SU-DHL-6 (cell line): ENCODE data around the gene B4GALT6.

Source experiments
- H2AFZ ChIP-seq: fragments of 200-600 bp; sonication (generic); 2 replicates; pipeline ENCODE4 v1.6.1; 2014; ENCODE audit warnings: low read depth, mild to moderate bottlenecking, moderate library complexity, mixed read lengths, antibody characterized with exemption, low read length; ENCODE audit not compliant: severe bottlenecking
- H3F3A ChIP-seq: fragments of 200-600 bp; shearing (Covaris generic); 2 replicates; pipeline ENCODE4 v1.6.0; 2016; ENCODE audit warnings: antibody characterized with exemption, mild to moderate bottlenecking; ENCODE audit not compliant: insufficient read depth
- H3K27ac ChIP-seq: fragments of 200-600 bp; sonication (generic); 2 replicates; pipeline ENCODE4 v1.5.1; 2016; ENCODE audit warnings: low read depth, mild to moderate bottlenecking, low read length, moderate library complexity, mixed read lengths
- H3K27me3 ChIP-seq: fragments of 200-600 bp; sonication (generic), shearing (Covaris generic); 2 replicates; pipeline ENCODE4 v1.6.0; 2014; ENCODE audit warnings: mild to moderate bottlenecking, low read length
- H3K36me3 ChIP-seq: fragments of 200-600 bp; sonication (generic); 2 replicates; pipeline ENCODE4 v1.6.1; 2014; ENCODE audit warnings: mild to moderate bottlenecking, low read length, mixed read lengths
- H3K4me2 ChIP-seq: fragments of 300-600, 200-600 bp; shearing (Covaris generic), sonication (generic); 2 replicates; pipeline ENCODE4 v1.6.0; 2014; ENCODE audit warnings: low read length, low read depth, mild to moderate bottlenecking; ENCODE audit not compliant: poor library complexity, severe bottlenecking
- H3K4me3 ChIP-seq: fragments of 200-600 bp; sonication (generic); 2 replicates; pipeline ENCODE4 v1.5.1; 2014; ENCODE audit warnings: antibody characterized with exemption, low read length, mild to moderate bottlenecking, mixed read lengths; ENCODE audit not compliant: insufficient read depth, poor library complexity, severe bottlenecking
- H3K79me2 ChIP-seq: fragments of 200-600 bp; sonication (generic); 2 replicates; pipeline ENCODE4 v1.6.1; 2014; ENCODE audit warnings: mild to moderate bottlenecking, low read length, moderate library complexity; ENCODE audit not compliant: insufficient read depth
- H3K9ac ChIP-seq: fragments of 200-600 bp; sonication (generic); 2 replicates; pipeline ENCODE4 v1.7.0; 2014; ENCODE audit warnings: mild to moderate bottlenecking, low read length
- H3K9me2 ChIP-seq: fragments of 200-600 bp; sonication (generic); replicated peaks from 2 replicates; pipeline ENCODE4 v1.6.1; 2014; ENCODE audit warnings: low read length; ENCODE audit not compliant: insufficient read depth
- H3K9me3 ChIP-seq: fragments of 200-600 bp; sonication (generic); 2 replicates; pipeline ENCODE4 v1.6.1; 2014; ENCODE audit warnings: low read length, mixed read lengths; ENCODE audit not compliant: insufficient read depth
- H4K20me1 ChIP-seq: fragments of 200-600 bp; sonication (generic); 2 replicates; pipeline ENCODE4 v1.6.1; 2014; ENCODE audit warnings: low read depth, mild to moderate bottlenecking, antibody characterized with exemption, low read length, moderate library complexity, mixed read lengths
- EZH2phosphoT487 ChIP-seq: fragments of 200-600 bp; sonication (generic), shearing (Covaris generic); conservative IDR thresholded peaks from 2 replicates; pipeline ENCODE4 v1.6.1; 2018; ENCODE audit warnings: mild to moderate bottlenecking, antibody characterized with exemption, low read length, moderate library complexity, mixed read lengths
- TF ChIP-seq, protein P1 (sequence below): fragments of 200-600 bp; sonication (generic); IDR thresholded peaks from one replicate; pipeline ENCODE4 v1.5.1; 2017; ENCODE audit warnings: antibody characterized with exemption, mild to moderate bottlenecking, low read length, moderate library complexity; ENCODE audit not compliant: insufficient read depth, poor library complexity, severe bottlenecking

B4GALT6 gene

DNA sequence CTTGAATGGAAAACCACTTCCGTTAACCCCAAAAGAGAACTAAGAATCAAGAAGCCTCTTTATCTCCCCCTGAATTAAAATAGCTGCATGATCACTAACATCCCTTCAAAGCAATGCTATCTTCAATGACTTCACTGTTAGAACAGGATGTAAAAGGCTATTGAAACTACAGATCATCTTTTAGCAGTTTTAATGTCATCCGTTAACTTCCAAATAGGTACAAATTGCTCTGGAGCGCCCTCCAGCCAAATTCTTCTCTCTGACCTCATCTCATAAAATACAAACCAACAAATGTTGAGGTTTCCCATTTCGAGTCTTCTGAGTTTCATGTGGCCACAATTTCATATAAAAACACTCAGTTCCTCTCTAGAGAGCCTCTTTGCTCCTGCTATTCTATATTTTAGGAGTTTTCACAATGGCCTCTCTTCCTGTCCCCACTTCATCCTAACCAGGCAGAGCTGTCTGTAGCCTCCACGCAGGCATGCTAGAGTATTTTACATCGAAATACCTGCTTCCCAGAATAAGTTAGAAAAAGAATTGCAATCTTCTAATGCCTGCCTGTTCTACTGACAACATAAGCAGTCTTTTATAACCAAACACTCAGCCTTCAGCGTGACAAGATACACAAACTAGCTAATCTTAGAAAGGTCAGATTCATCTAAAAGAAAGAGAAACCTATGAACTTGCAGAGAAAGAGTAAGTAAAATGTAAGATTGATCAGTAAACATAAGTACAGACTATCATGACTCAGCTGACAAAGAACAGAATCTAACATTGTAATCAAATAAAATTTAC, 37.9 kb downstream of the B4GALT6 start:
- Histone ChIP-seq H3K79me2 (no peaks in the 10 kb centered on the region), H4K20me1 (no peaks in the 10 kb centered on the region), H3F3A (no peaks in the 10 kb centered on the region), H3K4me3 (no peak overlapping the region), H3K27ac (no peak overlapping the region), H3K36me3 (no peaks in the 10 kb centered on the region), H3K9ac (no peak overlapping the region), H3K9me2 (no peaks in the 10 kb centered on the region), H2AFZ (no peak overlapping the region), H3K9me3 (no peaks in the 10 kb centered on the region), H3K27me3 (no peaks in the 10 kb centered on the region), H3K4me2 (no peak overlapping the region)
- TF ChIP-seq, protein P1, sequence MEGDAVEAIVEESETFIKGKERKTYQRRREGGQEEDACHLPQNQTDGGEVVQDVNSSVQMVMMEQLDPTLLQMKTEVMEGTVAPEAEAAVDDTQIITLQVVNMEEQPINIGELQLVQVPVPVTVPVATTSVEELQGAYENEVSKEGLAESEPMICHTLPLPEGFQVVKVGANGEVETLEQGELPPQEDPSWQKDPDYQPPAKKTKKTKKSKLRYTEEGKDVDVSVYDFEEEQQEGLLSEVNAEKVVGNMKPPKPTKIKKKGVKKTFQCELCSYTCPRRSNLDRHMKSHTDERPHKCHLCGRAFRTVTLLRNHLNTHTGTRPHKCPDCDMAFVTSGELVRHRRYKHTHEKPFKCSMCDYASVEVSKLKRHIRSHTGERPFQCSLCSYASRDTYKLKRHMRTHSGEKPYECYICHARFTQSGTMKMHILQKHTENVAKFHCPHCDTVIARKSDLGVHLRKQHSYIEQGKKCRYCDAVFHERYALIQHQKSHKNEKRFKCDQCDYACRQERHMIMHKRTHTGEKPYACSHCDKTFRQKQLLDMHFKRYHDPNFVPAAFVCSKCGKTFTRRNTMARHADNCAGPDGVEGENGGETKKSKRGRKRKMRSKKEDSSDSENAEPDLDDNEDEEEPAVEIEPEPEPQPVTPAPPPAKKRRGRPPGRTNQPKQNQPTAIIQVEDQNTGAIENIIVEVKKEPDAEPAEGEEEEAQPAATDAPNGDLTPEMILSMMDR = no peak
- TF ChIP-seq EZH2phosphoT487 = no peak

DNA sequence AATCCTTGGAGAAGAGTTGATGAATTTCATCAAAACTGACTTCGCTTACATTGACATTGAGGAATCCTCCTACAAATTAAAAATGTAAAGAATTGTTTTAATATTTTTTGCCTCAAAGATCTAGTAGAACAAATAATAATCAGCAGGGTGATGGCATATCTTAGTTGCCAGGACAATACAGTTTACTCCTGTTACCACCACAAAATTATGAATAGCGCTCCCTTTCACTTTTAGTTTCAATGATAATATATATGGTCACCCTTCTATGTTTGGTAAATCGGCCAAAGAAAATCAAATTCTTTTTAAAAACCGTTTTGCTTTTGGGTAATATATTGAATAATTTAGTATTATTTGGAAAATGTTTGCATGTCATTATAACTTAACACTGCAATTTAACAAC, 39.0 kb downstream of the B4GALT6 start:
- Histone ChIP-seq H2AFZ (no peak overlapping the region), H3K27me3 (no peaks in the 10 kb centered on the region), H3K4me3 (no peak overlapping the region), H3F3A (no peaks in the 10 kb centered on the region), H3K9me3 (no peaks in the 10 kb centered on the region), H3K79me2 (no peaks in the 10 kb centered on the region), H3K27ac (no peak overlapping the region), H3K36me3 (no peaks in the 10 kb centered on the region), H4K20me1 (no peaks in the 10 kb centered on the region), H3K9me2 (no peaks in the 10 kb centered on the region), H3K9ac (no peak overlapping the region), H3K4me2 (no peak overlapping the region)
- no peak for TF ChIP-seq EZH2phosphoT487
- TF ChIP-seq, protein P1 = no peak

DNA sequence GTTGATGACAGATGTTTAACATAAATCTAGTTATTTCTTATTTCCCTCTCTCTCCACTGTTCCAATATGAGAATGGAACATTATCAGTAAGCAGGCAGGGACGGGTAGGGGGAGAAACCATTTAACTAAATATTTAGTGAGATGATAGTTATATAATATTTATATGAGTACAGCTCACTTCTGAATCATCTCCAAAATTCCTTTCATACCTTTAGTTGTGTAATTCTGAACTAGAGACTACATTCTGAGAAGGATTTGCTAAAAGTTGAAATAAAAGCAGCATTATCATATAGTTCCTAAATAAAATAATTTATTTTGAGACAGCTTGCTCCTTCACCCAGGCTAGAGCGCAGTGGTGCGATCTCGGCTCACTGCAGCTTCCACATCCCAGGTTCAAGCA, 41.4 kb downstream of the B4GALT6 start:
- no peaks in the 10 kb centered on the region for H3K9me2 ChIP-seq
- no peak overlapping the region for H2AFZ ChIP-seq
- H3F3A ChIP-seq = no peaks in the 10 kb centered on the region
- no peak overlapping the region for H3K4me3 ChIP-seq
- no peaks in the 10 kb centered on the region for H3K9me3 ChIP-seq
- TF ChIP-seq EZH2phosphoT487 = no peak
- TF ChIP-seq, protein P1 = no peak
- H3K27me3 ChIP-seq = no peaks in the 10 kb centered on the region
- no peak overlapping the region for H3K4me2 ChIP-seq
- H3K9ac ChIP-seq = no peak overlapping the region
- H3K36me3 ChIP-seq = no peaks in the 10 kb centered on the region
- no peaks in the 10 kb centered on the region for H4K20me1 ChIP-seq
- no peak overlapping the region for H3K27ac ChIP-seq
- no peaks in the 10 kb centered on the region for H3K79me2 ChIP-seq
